ENCODE results near the gene HS2ST1. TPM values are rescaled to one million over a fixed set of nuclear protein-coding genes. Genes with fewer than 3 reads are reported as not detected.

The HS2ST1 gene
- total RNA-seq, 1 experiment from 2014 or later, result 32.5 TPM

Other genes with a start within 250 kb of the HS2ST1 start
- gene SH3GLB1, start 210.1 kb upstream of the HS2ST1 start, total RNA-seq (2014; rRNA removed; shearing (Covaris generic)), result 44.3 and 59.3 TPM in 2 replicates
- 297 and 338 TPM in 2 replicates for gene SELENOF, start 509 bp upstream of the HS2ST1 start, total RNA-seq (2014; rRNA removed; shearing (Covaris generic))

Data from M059J (cell line).